Measurements from ENCODE around the gene CAPN14. TPM values are rescaled to one million over a fixed set of nuclear protein-coding genes. Genes with fewer than 3 reads are reported as not detected.

The CAPN14 gene
- polyA plus RNA-seq, 1 of the 3 experiments (the other 2 are of a cell fraction), result 0.08 TPM

- WGBS (ENCODE audit: low lambda C conversion rate), result 41% methylated on average over 6 of the region's 6 CpGs
- H3K27me3 ChIP-seq (ENCODE audit: insufficient read depth), result 0 out of 2 replicates have a peak, but pooled peaks cover 5% of the 10 kb centered on the region
- no peaks in the 10 kb centered on the region for H3K9me2 ChIP-seq
- no peak overlapping the region for H3K27ac ChIP-seq (ENCODE audit: low read depth in 2 of 2, low read length in 1 of 2)
- no peak for TF ChIP-seq IRF3 (IDR thresholded peaks at IDR 0.05; ENCODE audit: low read depth, low read length)
- TF ChIP-seq USF2 (IDR thresholded peaks at IDR 0.05; ENCODE audit: borderline replicate concordance, low read depth, low read length), result no peak
- no peak for TF ChIP-seq NRF1 (IDR thresholded peaks at IDR 0.05; ENCODE audit: low read depth, low read length)
- no peak for TF ChIP-seq FOSL2 (IDR thresholded peaks at IDR 0.05; ENCODE audit: borderline replicate concordance, low read depth)
- 0 out of 2 replicates have a peak, but pooled peaks have one; percentile 14 for TF ChIP-seq SMC3 (IDR thresholded peaks at IDR 0.05; ENCODE audit: low read depth, low read length)
- no peak for TF ChIP-seq MEF2A (IDR thresholded peaks at IDR 0.05; ENCODE audit: borderline replicate concordance, low read depth)
- no peak for TF ChIP-seq MXI1 (IDR thresholded peaks at IDR 0.05; ENCODE audit: low read depth, low read length)
- peak; percentile 39 for TF ChIP-seq RAD21 (IDR thresholded peaks at IDR 0.05; ENCODE audit: low read length)
- 0 out of 2 replicates have a peak, but pooled peaks have one; percentile 19 for TF ChIP-seq CTCF (IDR thresholded peaks at IDR 0.05)
- no peak for TF ChIP-seq YY1 (IDR thresholded peaks at IDR 0.05; ENCODE audit: low read depth)
- TF ChIP-seq MAX (IDR thresholded peaks at IDR 0.05; ENCODE audit: low read depth), result no peak
- no peak for TF ChIP-seq JUND (IDR thresholded peaks at IDR 0.05)
- TF ChIP-seq GABPA (IDR thresholded peaks at IDR 0.05; ENCODE audit: low read depth), result no peak
- no peak for TF ChIP-seq NFIC (IDR thresholded peaks at IDR 0.05; ENCODE audit: borderline replicate concordance)
- no peak for TF ChIP-seq TEAD4 (IDR thresholded peaks at IDR 0.05; ENCODE audit: borderline replicate concordance, insufficient read depth)
- TF ChIP-seq PBX3 (IDR thresholded peaks at IDR 0.05), result no peak
- no peak for TF ChIP-seq ZBTB33 (IDR thresholded peaks at IDR 0.05; ENCODE audit: borderline replicate concordance, low read depth)
- no peak for TF ChIP-seq RCOR1 (IDR thresholded peaks at IDR 0.05; ENCODE audit: low read length)
- no peak for TF ChIP-seq CHD2 (IDR thresholded peaks at IDR 0.05; ENCODE audit: low read length, partially characterized antibody)
- no peak for TF ChIP-seq USF1 (IDR thresholded peaks at IDR 0.05; ENCODE audit: borderline replicate concordance, low read depth)
- H3K4me2 ChIP-seq, result no peak overlapping the region
- no peaks in the 10 kb centered on the region for H3K4me1 ChIP-seq (ENCODE audit: control insufficient read depth in 1 of 2, insufficient read depth in 2 of 2, low read depth in 1 of 2, low read length in 1 of 2)
- ChIA-PET CTCF (interaction anchor here (0.8 to 11.7 kb wide), 13 partner anchors 12 to 989 kb away, joined by 3 to 130 read pairs (median 4); partner anchors contain the start of gene GALNT14), POLR2A (no interaction called here)
- no peaks in the 10 kb centered on the region for H3K79me2 ChIP-seq (ENCODE audit: insufficient read depth)
- no peaks in the 10 kb centered on the region for H4K20me1 ChIP-seq (ENCODE audit: insufficient read depth)
- no peak overlapping the region for H3K9ac ChIP-seq
- H3K4me3 ChIP-seq (ENCODE audit: low read depth in 2 of 2, low read length in 1 of 2), result no peak overlapping the region
- H3K36me3 ChIP-seq (replicated peaks in 1 of 2; ENCODE audit: control insufficient read depth in 1 of 2, insufficient read depth in 2 of 2, low read length in 1 of 2), result no peaks in the 10 kb centered on the region
- no peak overlapping the region for H2AFZ ChIP-seq (ENCODE audit: low read depth)
- H3F3A ChIP-seq (replicated peaks; ENCODE audit: insufficient read depth), result no peaks in the 10 kb centered on the region
- H3K9me3 ChIP-seq, result no peaks in the 10 kb centered on the region
- peak; percentile 40 for DNase-seq
These were observed 65.8 kb downstream of the CAPN14 start for GRCh38 chr2:31151501-31151900.
